Body of pancreas (tissue), 4 donors: ENCODE results near the gene RACK1. TPM values are rescaled to one million over a fixed set of nuclear protein-coding genes. Genes with fewer than 3 reads are reported as not detected.

Experiments used
- ATAC-seq: fragments of 150-250 bp; one replicate; pipeline ENCODE4 v1.9.1; 2016
- DNase-seq, 4 donors: peaks; one replicate each; pipeline ENCODE4 v3.0.0-alpha.2; 2019
- H3K27ac ChIP-seq, 4 donors: fragments of 200-600 bp; sonication (generic); 1 replicate in 3 of 4; 2 replicates in 1 of 4; pipeline versions ENCODE4 v1.5.1 to v1.6.1; 2016 to 2019; ENCODE audit warnings: mild to moderate bottlenecking in 1 of 4, mixed read lengths in 1 of 4, moderate library complexity in 1 of 4
- H3K27me3 ChIP-seq, 2 donors: fragments of 200-600 bp; sonication (generic); one replicate each; pipeline ENCODE4 v1.6.0; 2016; ENCODE audit warnings: mild to moderate bottlenecking in 1 of 2
- H3K36me3 ChIP-seq, 2 donors: fragments of 200-600 bp; sonication (generic); replicated peaks in 1 of 2; 2 replicates each; pipeline ENCODE4 v1.5.1; 2016; ENCODE audit warnings: low read depth in 2 of 2; ENCODE audit not compliant: insufficient read depth in 1 of 2
- H3K4me1 ChIP-seq: fragments of 200-600 bp; sonication (generic); one replicate; pipeline ENCODE4 v1.6.0; 2016
- H3K4me3 ChIP-seq, 2 donors: fragments of 200-600 bp; sonication (generic); 1 replicate in 1 of 2; 2 replicates in 1 of 2; pipeline ENCODE4 v1.5.1; 2016 to 2019
- H3K9me3 ChIP-seq, 3 donors: fragments of 200-600 bp; sonication (generic); 1 replicate in 2 of 3; 2 replicates in 1 of 3; pipeline ENCODE4 v1.5.1; 2016
- CTCF ChIP-seq, 7 experiments: fragments of 450-650 bp in 4 of 7; fragments of 200-600 bp in 3 of 7; sonication (generic) in 3 of 7; IDR thresholded peaks; one replicate each; pipeline ENCODE4 v1.5.1; 2016 to 2019; ENCODE audit warnings: antibody characterized with exemption in 7 of 7
- POLR2A ChIP-seq, 3 donors: fragments of 450-650 bp; IDR thresholded peaks; one replicate each; pipeline ENCODE4 v1.6.1; 2016; ENCODE audit warnings: antibody characterized with exemption in 3 of 3, mild to moderate bottlenecking in 2 of 3
- WGBS, 2 donors: methylation state at CpG; one replicate each; pipeline ENCODE4 v1.1.5; 2017; 5-methylcytosine and 5-hydroxymethylcytosine counted together
- intact Hi-C: fragments of 100-400 bp; cut with DNase I; formaldehyde crosslinking; loops from one replicate; pipeline ENCODE4 v1.15.1; 2023
- total RNA-seq, 2 donors: library from RNA; depleted of rRNA; stranded (reverse); fragments of >200 nt; gene quantifications; one replicate each; pipeline ENCODE4 v1.1.0, GENCODE V29; 2016

RACK1 gene
- total RNA-seq, 2 donors from 2014 or later: 1,136 to 1,977 TPM

GRCh38 chr5:181189962-181190710 lies 53.6 kb downstream of the RACK1 start:
- TF ChIP-seq POLR2A (IDR thresholded peaks at IDR 0.05): no peak
- TF ChIP-seq CTCF (IDR thresholded peaks at IDR 0.05): no peak
- DNase-seq: peak; percentile 24 to 42 (median 38)
- ATAC-seq: no peak

GRCh38 chr5:181189363-181189961 lies 54.2 kb downstream of the RACK1 start:
- no peak for TF ChIP-seq CTCF (IDR thresholded peaks at IDR 0.05)
- TF ChIP-seq POLR2A (IDR thresholded peaks at IDR 0.05): peak in 1 of 3 donors; percentile 8
- ATAC-seq (no peak), DNase-seq (peak in 3 of 4 donors; percentile 33 to 35 (median 33))

More at GRCh38 chr5:181189962-181190710, 53.6 kb downstream of the RACK1 start:
- H3K4me1 ChIP-seq: peaks cover 34% of the 10 kb centered on the region
- H3K9me3 ChIP-seq: no peaks in the 10 kb centered on the region
- intact Hi-C loops: no loop called here
- peak overlapping the region; percentile 58 to 82 for H3K4me3 ChIP-seq
- no peaks in the 10 kb centered on the region for H3K36me3 ChIP-seq
- 0 to 1% methylated on average over 18 to 51 of the region's 52 CpGs for WGBS, 2 donors
- peak overlapping the region; percentile 41 to 92 (median 80) for H3K27ac ChIP-seq
- H3K27me3 ChIP-seq: no peaks in the 10 kb centered on the region

GRCh38 chr5:181188700-181189362 lies 54.9 kb downstream of the RACK1 start:
- Histone ChIP-seq H3K36me3 (no peaks in the 10 kb centered on the region), H3K27me3 (no peaks in the 10 kb centered on the region), H3K9me3 (no peaks in the 10 kb centered on the region), H3K4me3 (peak overlapping the region; percentile 58 to 82), H3K27ac (peak overlapping the region; percentile 59 to 92 (median 80)), H3K4me1 (peaks cover 43% of the 10 kb centered on the region)
- DNase-seq (peak; percentile 82 to 84 (median 83)), ATAC-seq (peak; percentile 23)
- intact Hi-C loops: no loop called here
- no peak for TF ChIP-seq CTCF (IDR thresholded peaks at IDR 0.05)
- no peak for TF ChIP-seq POLR2A (IDR thresholded peaks at IDR 0.05)
- WGBS, 2 donors: 0% methylated on average over 23 to 35 of the region's 35 CpGs

More at GRCh38 chr5:181189363-181189961, 54.2 kb downstream of the RACK1 start:
- H3K9me3 ChIP-seq: no peaks in the 10 kb centered on the region
- intact Hi-C loops: no loop called here
- peak overlapping the region; percentile 58 to 82 for H3K4me3 ChIP-seq
- peak overlapping the region; percentile 41 to 92 (median 80) for H3K27ac ChIP-seq
- no peaks in the 10 kb centered on the region for H3K36me3 ChIP-seq
- WGBS, 2 donors: 0 to 1% methylated on average over 27 to 41 of the region's 41 CpGs
- H3K4me1 ChIP-seq: peaks cover 40% of the 10 kb centered on the region
- no peaks in the 10 kb centered on the region for H3K27me3 ChIP-seq

GRCh38 chr5:181187500-181188213 lies 56.0 kb downstream of the RACK1 start:
- DNase-seq (peak; percentile 80 to 87 (median 83)), ATAC-seq (peak; percentile 17)
- 1 to 2% methylated on average over 31 to 37 of the region's 37 CpGs for WGBS, 2 donors
- H3K27ac ChIP-seq: peak overlapping the region; percentile 35 to 92 (median 80)
- no peaks in the 10 kb centered on the region for H3K9me3 ChIP-seq
- H3K27me3 ChIP-seq: no peaks in the 10 kb centered on the region
- intact Hi-C loops: no loop called here
- H3K4me1 ChIP-seq: peaks cover 39% of the 10 kb centered on the region
- H3K4me3 ChIP-seq: no peak overlapping the region
- TF ChIP-seq CTCF (IDR thresholded peaks at IDR 0.05) (peak in 3 of 7 experiments; percentile 23 to 44 (median 36)), POLR2A (IDR thresholded peaks at IDR 0.05) (no peak)
- no peaks in the 10 kb centered on the region for H3K36me3 ChIP-seq
